Neural progenitor cell (in vitro differentiated cells): ENCODE results near the gene MFN1. TPM values are rescaled to one million over a fixed set of nuclear protein-coding genes. Genes with fewer than 3 reads are reported as not detected.

Source experiments
- DNase-seq: peaks from one replicate; pipeline ENCODE4 v3.0.0-alpha.2; 2016; ENCODE audit warnings: low spot score
- H2AFZ ChIP-seq: fragments of 200-600 bp; sonication (generic); replicated peaks from 2 replicates; pipeline ENCODE4 v1.6.1; 2016; ENCODE audit warnings: antibody characterized with exemption
- H3F3A ChIP-seq: fragments of 200-600 bp; sonication (generic); 2 replicates; pipeline ENCODE4 v1.6.1; 2016; ENCODE audit warnings: antibody characterized with exemption, low read depth
- H3K27ac ChIP-seq: fragments of 200-600 bp; sonication (generic); 2 replicates; pipeline ENCODE4 v1.5.1; 2016; ENCODE audit warnings: mild to moderate bottlenecking
- H3K27me3 ChIP-seq: fragments of 200-600 bp; sonication (generic); 2 replicates; pipeline ENCODE4 v1.6.1; 2016; ENCODE audit warnings: mild to moderate bottlenecking, moderate library complexity
- H3K36me3 ChIP-seq: fragments of 200-600 bp; sonication (generic); 2 replicates; pipeline ENCODE4 v1.5.1; 2016
- H3K4me1 ChIP-seq: fragments of 200-600 bp; sonication (generic); 2 replicates; pipeline ENCODE4 v1.6.1; 2016; ENCODE audit warnings: mixed run types
- H3K4me2 ChIP-seq: fragments of 200-600 bp; sonication (generic); 2 replicates; pipeline ENCODE4 v1.6.1; 2016
- H3K4me3 ChIP-seq: fragments of 200-600 bp; sonication (generic); 2 replicates; pipeline ENCODE4 v1.5.1; 2016
- H3K79me2 ChIP-seq: fragments of 200-600 bp; sonication (generic); 2 replicates; pipeline ENCODE4 v1.6.1; 2016; ENCODE audit warnings: low read depth
- H3K9ac ChIP-seq: fragments of 200-600 bp; sonication (generic); 2 replicates; pipeline ENCODE4 v1.6.1; 2016
- H3K9me3 ChIP-seq: fragments of 200-600 bp; sonication (generic); 2 replicates; pipeline ENCODE4 v1.5.1; 2016; ENCODE audit warnings: low read depth
- H4K20me1 ChIP-seq: fragments of 200-600 bp; sonication (generic); 2 replicates; pipeline ENCODE4 v1.6.1; 2016; ENCODE audit warnings: low read depth
- H3K27ac Mint-ChIP-seq: 3 replicates; pipeline ENCODE4 v1.8.0; 2021; ENCODE audit warnings: mixed read lengths
- H3K27me3 Mint-ChIP-seq: 2 replicates; pipeline ENCODE4 v1.8.0; 2022; ENCODE audit warnings: low read depth, mild to moderate bottlenecking, inconsistent platforms, moderate library complexity, mixed read lengths; ENCODE audit not compliant: insufficient read depth
- H3K36me3 Mint-ChIP-seq: 3 replicates; pipeline ENCODE4 v1.8.0; 2021; ENCODE audit warnings: mixed read lengths
- H3K4me1 Mint-ChIP-seq: 3 replicates; pipeline ENCODE4 v1.8.0; 2021; ENCODE audit warnings: mixed read lengths
- H3K4me3 Mint-ChIP-seq: 3 replicates; pipeline ENCODE4 v1.8.0; 2021; ENCODE audit warnings: mild to moderate bottlenecking, moderate library complexity, mixed read lengths
- H3K9me3 Mint-ChIP-seq: 3 replicates; pipeline ENCODE4 v1.8.0; 2020; ENCODE audit warnings: mixed read lengths
- EZH2 ChIP-seq: fragments of 200-600 bp; sonication (generic); IDR thresholded peaks from 2 replicates; pipeline ENCODE4 v1.6.1; 2017; ENCODE audit warnings: antibody characterized with exemption, mild to moderate bottlenecking, moderate library complexity
- EZH2phosphoT487 ChIP-seq: fragments of 200-600 bp; sonication (generic); IDR thresholded peaks from 2 replicates; pipeline ENCODE4 v1.6.1; 2017; ENCODE audit warnings: antibody characterized with exemption
- total RNA-seq: library from RNA; depleted of rRNA; stranded (reverse); fragments of >200 nt; gene quantifications from 2 replicates; pipeline ENCODE4 v1.2.3, GENCODE V29; 2015; ENCODE audit warnings: low replicate concordance
- TF ChIP-seq, protein P1 (sequence below): fragments of 200-600 bp; sonication (generic); IDR thresholded peaks from 2 replicates; pipeline ENCODE4 v1.5.1; 2017; ENCODE audit warnings: antibody characterized with exemption, mild to moderate bottlenecking

The MFN1 gene
- total RNA-seq, 1 donor from 2014 or later: 62.5 TPM

DNA sequence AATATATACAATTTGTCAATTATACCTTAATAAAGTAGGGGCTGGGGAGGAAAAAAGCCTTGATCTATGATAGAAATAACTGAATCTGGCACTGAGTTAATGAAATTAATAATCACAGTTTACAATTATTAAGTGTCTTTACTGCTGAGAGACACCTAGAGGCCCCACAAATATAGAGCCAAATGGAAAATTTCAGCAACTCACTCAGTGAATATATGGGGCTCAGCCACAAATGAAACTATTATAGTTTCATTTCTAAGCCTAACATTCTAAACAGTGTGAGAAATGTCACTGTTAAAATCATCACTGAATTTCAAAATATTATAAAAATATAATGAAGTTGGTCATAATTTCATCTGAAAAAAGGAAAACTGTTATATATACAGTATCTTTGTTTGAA is 63.5 kb downstream of the MFN1 start:
- H3F3A ChIP-seq: no peaks in the 10 kb centered on the region
- H3K27me3 Mint-ChIP-seq: no peaks in the 10 kb centered on the region
- H3K9me3 Mint-ChIP-seq: no peaks in the 10 kb centered on the region
- H3K4me3 ChIP-seq: no peak overlapping the region
- no peak overlapping the region for H2AFZ ChIP-seq
- no peaks in the 10 kb centered on the region for H3K79me2 ChIP-seq
- no peaks in the 10 kb centered on the region for H3K27me3 ChIP-seq
- H3K9ac ChIP-seq: no peak overlapping the region
- H3K36me3 ChIP-seq: no peaks in the 10 kb centered on the region
- no peak overlapping the region for H3K4me3 Mint-ChIP-seq
- H3K4me1 ChIP-seq: peaks cover 3% of the 10 kb centered on the region
- peaks cover 7% of the 10 kb centered on the region for H3K36me3 Mint-ChIP-seq
- no peaks in the 10 kb centered on the region for H4K20me1 ChIP-seq
- TF ChIP-seq, protein P1, sequence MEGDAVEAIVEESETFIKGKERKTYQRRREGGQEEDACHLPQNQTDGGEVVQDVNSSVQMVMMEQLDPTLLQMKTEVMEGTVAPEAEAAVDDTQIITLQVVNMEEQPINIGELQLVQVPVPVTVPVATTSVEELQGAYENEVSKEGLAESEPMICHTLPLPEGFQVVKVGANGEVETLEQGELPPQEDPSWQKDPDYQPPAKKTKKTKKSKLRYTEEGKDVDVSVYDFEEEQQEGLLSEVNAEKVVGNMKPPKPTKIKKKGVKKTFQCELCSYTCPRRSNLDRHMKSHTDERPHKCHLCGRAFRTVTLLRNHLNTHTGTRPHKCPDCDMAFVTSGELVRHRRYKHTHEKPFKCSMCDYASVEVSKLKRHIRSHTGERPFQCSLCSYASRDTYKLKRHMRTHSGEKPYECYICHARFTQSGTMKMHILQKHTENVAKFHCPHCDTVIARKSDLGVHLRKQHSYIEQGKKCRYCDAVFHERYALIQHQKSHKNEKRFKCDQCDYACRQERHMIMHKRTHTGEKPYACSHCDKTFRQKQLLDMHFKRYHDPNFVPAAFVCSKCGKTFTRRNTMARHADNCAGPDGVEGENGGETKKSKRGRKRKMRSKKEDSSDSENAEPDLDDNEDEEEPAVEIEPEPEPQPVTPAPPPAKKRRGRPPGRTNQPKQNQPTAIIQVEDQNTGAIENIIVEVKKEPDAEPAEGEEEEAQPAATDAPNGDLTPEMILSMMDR: no peak
- TF ChIP-seq EZH2phosphoT487: no peak
- TF ChIP-seq EZH2: no peak
- peaks cover 2% of the 10 kb centered on the region for H3K4me1 Mint-ChIP-seq
- H3K4me2 ChIP-seq: no peak overlapping the region
- H3K9me3 ChIP-seq: no peaks in the 10 kb centered on the region
- DNase-seq: no peak
- no peak overlapping the region for H3K27ac ChIP-seq
- H3K27ac Mint-ChIP-seq: no peak overlapping the region

DNA sequence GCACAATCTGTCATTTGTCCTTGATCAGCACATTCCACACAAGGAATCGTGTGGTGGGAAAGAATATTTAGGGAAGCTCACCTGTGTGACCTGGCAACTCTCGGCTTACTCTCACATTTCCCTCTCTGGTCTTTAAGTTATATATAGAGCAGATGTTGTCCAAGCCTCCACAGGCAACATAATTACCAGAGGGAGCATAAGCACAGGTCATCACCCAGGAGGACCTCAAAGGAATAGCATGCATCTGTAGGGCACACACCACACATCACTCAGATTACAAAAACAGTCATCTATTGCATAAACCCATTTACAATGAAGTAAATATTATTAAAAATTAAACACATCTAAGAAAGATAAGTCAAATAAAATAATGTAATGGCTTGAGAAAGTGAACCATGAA is 67.3 kb downstream of the MFN1 start:
- Mint-ChIP-seq H3K9me3 (no peaks in the 10 kb centered on the region), H3K4me3 (no peak overlapping the region), H3K27ac (no peak overlapping the region), H3K36me3 (peaks cover 18% of the 10 kb centered on the region), H3K4me1 (peaks cover 2% of the 10 kb centered on the region), H3K27me3 (no peaks in the 10 kb centered on the region)
- no peak overlapping the region for H3K9ac ChIP-seq
- H2AFZ ChIP-seq: no peak overlapping the region
- TF ChIP-seq, protein P1: no peak
- no peak for TF ChIP-seq EZH2phosphoT487
- no peak for TF ChIP-seq EZH2
- H3K9me3 ChIP-seq: no peaks in the 10 kb centered on the region
- no peak for DNase-seq
- H3K4me3 ChIP-seq: no peak overlapping the region
- H3K36me3 ChIP-seq: peaks cover 5% of the 10 kb centered on the region
- H4K20me1 ChIP-seq: no peaks in the 10 kb centered on the region
- H3K27ac ChIP-seq: no peak overlapping the region
- H3F3A ChIP-seq: no peaks in the 10 kb centered on the region
- no peaks in the 10 kb centered on the region for H3K27me3 ChIP-seq
- H3K4me1 ChIP-seq: peaks cover 3% of the 10 kb centered on the region
- H3K79me2 ChIP-seq: no peaks in the 10 kb centered on the region
- H3K4me2 ChIP-seq: no peak overlapping the region

DNA sequence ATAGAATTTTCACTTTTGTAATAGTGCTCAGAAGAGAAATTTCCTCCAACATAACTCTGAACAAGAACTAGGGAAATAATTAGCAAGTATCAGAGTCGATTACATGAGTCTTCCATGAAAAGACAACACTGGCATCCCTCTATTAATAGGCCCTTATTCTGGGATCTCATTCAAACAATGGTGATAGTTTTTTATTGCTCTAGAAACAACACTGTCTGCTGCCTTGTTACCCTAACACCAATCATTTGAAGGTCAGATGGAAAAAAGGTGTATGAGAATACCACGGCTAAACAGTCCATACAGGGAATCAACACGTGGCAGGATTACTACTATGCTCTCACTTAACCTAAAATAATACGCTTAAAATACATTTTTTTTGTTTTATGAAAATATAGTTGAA is 67.9 kb downstream of the MFN1 start:
- H3K36me3 ChIP-seq: peaks cover 5% of the 10 kb centered on the region
- Mint-ChIP-seq H3K27me3 (no peaks in the 10 kb centered on the region), H3K9me3 (no peaks in the 10 kb centered on the region), H3K4me1 (peaks cover 2% of the 10 kb centered on the region), H3K36me3 (peaks cover 16% of the 10 kb centered on the region), H3K27ac (no peak overlapping the region), H3K4me3 (no peak overlapping the region)
- no peak overlapping the region for H3K27ac ChIP-seq
- H4K20me1 ChIP-seq: no peaks in the 10 kb centered on the region
- TF ChIP-seq EZH2phosphoT487: no peak
- TF ChIP-seq EZH2: no peak
- TF ChIP-seq, protein P1: no peak
- peaks cover 3% of the 10 kb centered on the region for H3K4me1 ChIP-seq
- H3K79me2 ChIP-seq: no peaks in the 10 kb centered on the region
- no peaks in the 10 kb centered on the region for H3K9me3 ChIP-seq
- H3K4me2 ChIP-seq: no peak overlapping the region
- H3K9ac ChIP-seq: no peak overlapping the region
- no peak overlapping the region for H3K4me3 ChIP-seq
- DNase-seq: no peak
- H2AFZ ChIP-seq: no peak overlapping the region
- no peaks in the 10 kb centered on the region for H3K27me3 ChIP-seq
- no peaks in the 10 kb centered on the region for H3F3A ChIP-seq

DNA sequence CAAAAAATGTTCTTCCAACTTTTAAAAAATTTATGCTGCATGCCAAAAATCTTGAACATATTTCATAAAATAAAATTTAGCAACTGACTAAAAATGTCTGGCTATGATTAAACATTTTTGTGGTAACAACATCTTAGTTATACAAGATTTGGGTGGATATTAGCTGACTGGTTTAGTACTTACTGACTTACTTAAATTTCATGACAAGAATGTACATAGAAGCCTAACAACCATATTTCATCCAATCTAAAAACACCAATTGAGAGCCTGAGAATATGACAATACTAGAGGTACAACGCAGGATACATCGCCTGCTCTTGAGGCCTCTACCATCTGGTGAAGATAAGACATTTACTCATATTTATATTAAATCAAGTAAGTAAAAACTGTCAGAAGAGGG is 69.2 kb downstream of the MFN1 start:
- H3K4me1 Mint-ChIP-seq: no peaks in the 10 kb centered on the region
- Histone ChIP-seq H3K36me3 (peaks cover 5% of the 10 kb centered on the region), H3F3A (no peaks in the 10 kb centered on the region), H3K4me1 (no peaks in the 10 kb centered on the region), H3K27ac (no peak overlapping the region), H3K4me2 (no peak overlapping the region), H2AFZ (no peak overlapping the region), H3K79me2 (no peaks in the 10 kb centered on the region), H3K4me3 (no peak overlapping the region), H3K27me3 (no peaks in the 10 kb centered on the region), H3K9me3 (no peaks in the 10 kb centered on the region), H3K9ac (no peak overlapping the region), H4K20me1 (no peaks in the 10 kb centered on the region)
- no peak overlapping the region for H3K4me3 Mint-ChIP-seq
- H3K9me3 Mint-ChIP-seq: no peaks in the 10 kb centered on the region
- H3K27me3 Mint-ChIP-seq: no peaks in the 10 kb centered on the region
- H3K36me3 Mint-ChIP-seq: peaks cover 14% of the 10 kb centered on the region
- no peak overlapping the region for H3K27ac Mint-ChIP-seq
- DNase-seq: no peak
- TF ChIP-seq, protein P1: no peak
- TF ChIP-seq EZH2: no peak
- TF ChIP-seq EZH2phosphoT487: no peak
